ENCODE data around the gene LONP1. TPM values are rescaled to one million over a fixed set of nuclear protein-coding genes. Genes with fewer than 3 reads are reported as not detected.

The LONP1 gene
- total RNA-seq, 1 donor = 163 TPM

GRCh38 chr19:5652261-5652660, 67.7 kb downstream of the LONP1 start:
- Histone ChIP-seq H3K36me3 (ENCODE audit: insufficient read depth, low read length) (peaks cover 79% of the 10 kb centered on the region), H3K9me3 (ENCODE audit: low read depth, low read length) (no peaks in the 10 kb centered on the region), H3K4me3 (ENCODE audit: insufficient read depth, low read length) (no peak overlapping the region), H3K27me3 (ENCODE audit: insufficient read depth, low read length) (no peaks in the 10 kb centered on the region), H3K4me1 (ENCODE audit: insufficient read depth, low read length) (no peaks in the 10 kb centered on the region), H2AFZ (ENCODE audit: low read length) (no peak overlapping the region), H4K20me1 (ENCODE audit: insufficient read depth, low read length) (peaks cover 10% of the 10 kb centered on the region), H3K4me2 (ENCODE audit: insufficient read depth, low read length) (no peak overlapping the region), H3K27ac (ENCODE audit: low read depth, low read length) (no peak overlapping the region), H3K79me2 (ENCODE audit: insufficient read depth, low read length) (peaks cover 27% of the 10 kb centered on the region)
- TF ChIP-seq CTCF (IDR thresholded peaks at IDR 0.05; ENCODE audit: extremely low read depth, low read depth, low read length) = no peak
- no peak for DNase-seq (ENCODE audit: insufficient read length, low spot score, missing footprints)

GRCh38 chr19:5651361-5651760, 68.6 kb downstream of the LONP1 start:
- Histone ChIP-seq H3K4me1 (ENCODE audit: insufficient read depth, low read length) (no peaks in the 10 kb centered on the region), H4K20me1 (ENCODE audit: insufficient read depth, low read length) (peaks cover 19% of the 10 kb centered on the region), H3K79me2 (ENCODE audit: insufficient read depth, low read length) (peaks cover 36% of the 10 kb centered on the region), H3K4me2 (ENCODE audit: insufficient read depth, low read length) (no peak overlapping the region), H3K9me3 (ENCODE audit: low read depth, low read length) (no peaks in the 10 kb centered on the region), H3K27me3 (ENCODE audit: insufficient read depth, low read length) (no peaks in the 10 kb centered on the region), H2AFZ (ENCODE audit: low read length) (no peak overlapping the region), H3K4me3 (ENCODE audit: insufficient read depth, low read length) (no peak overlapping the region), H3K27ac (ENCODE audit: low read depth, low read length) (no peak overlapping the region), H3K36me3 (ENCODE audit: insufficient read depth, low read length) (peaks cover 83% of the 10 kb centered on the region)
- no peak for DNase-seq (ENCODE audit: insufficient read length, low spot score, missing footprints)
- TF ChIP-seq CTCF (IDR thresholded peaks at IDR 0.05; ENCODE audit: extremely low read depth, low read depth, low read length) = no peak

GRCh38 chr19:5648464-5648863, 71.5 kb downstream of the LONP1 start:
- no peak for TF ChIP-seq CTCF (IDR thresholded peaks at IDR 0.05; ENCODE audit: extremely low read depth, low read depth, low read length)
- Histone ChIP-seq H3K36me3 (ENCODE audit: insufficient read depth, low read length) (peaks cover 87% of the 10 kb centered on the region), H3K4me3 (ENCODE audit: insufficient read depth, low read length) (no peak overlapping the region)

GRCh38 chr19:5646703-5647102, 73.2 kb downstream of the LONP1 start:
- no peak for DNase-seq (ENCODE audit: insufficient read length, low spot score, missing footprints)
- no peaks in the 10 kb centered on the region for H3K27me3 ChIP-seq (ENCODE audit: insufficient read depth, low read length)
- H3K4me3 ChIP-seq (ENCODE audit: insufficient read depth, low read length) = no peak overlapping the region
- no peak overlapping the region for H3K27ac ChIP-seq (ENCODE audit: low read depth, low read length)
- H3K79me2 ChIP-seq (ENCODE audit: insufficient read depth, low read length) = peaks cover 76% of the 10 kb centered on the region
- no peak overlapping the region for H2AFZ ChIP-seq (ENCODE audit: low read length)
- H3K36me3 ChIP-seq (ENCODE audit: insufficient read depth, low read length) = peaks cover 85% of the 10 kb centered on the region
- H3K9me3 ChIP-seq (ENCODE audit: low read depth, low read length) = no peaks in the 10 kb centered on the region
- H4K20me1 ChIP-seq (ENCODE audit: insufficient read depth, low read length) = peaks cover 46% of the 10 kb centered on the region
- TF ChIP-seq CTCF (IDR thresholded peaks at IDR 0.05; ENCODE audit: extremely low read depth, low read depth, low read length) = no peak
- H3K4me1 ChIP-seq (ENCODE audit: insufficient read depth, low read length) = peaks cover 3% of the 10 kb centered on the region
- H3K4me2 ChIP-seq (ENCODE audit: insufficient read depth, low read length) = no peak overlapping the region

More at GRCh38 chr19:5648464-5648863, 71.5 kb downstream of the LONP1 start:
- Histone ChIP-seq H3K9me3 (ENCODE audit: low read depth, low read length) (no peaks in the 10 kb centered on the region), H3K27me3 (ENCODE audit: insufficient read depth, low read length) (no peaks in the 10 kb centered on the region), H3K79me2 (ENCODE audit: insufficient read depth, low read length) (peaks cover 62% of the 10 kb centered on the region), H2AFZ (ENCODE audit: low read length) (no peak overlapping the region), H3K4me1 (ENCODE audit: insufficient read depth, low read length) (peaks cover 3% of the 10 kb centered on the region), H3K4me2 (ENCODE audit: insufficient read depth, low read length) (no peak overlapping the region), H3K27ac (ENCODE audit: low read depth, low read length) (no peak overlapping the region), H4K20me1 (ENCODE audit: insufficient read depth, low read length) (peaks cover 33% of the 10 kb centered on the region)
- no peak for DNase-seq (ENCODE audit: insufficient read length, low spot score, missing footprints)
